SU-DHL-6 (cell line): Measurements from ENCODE around the gene CIBAR2.

ENCODE experiments used
- H2AFZ ChIP-seq: fragments of 200-600 bp; sonication (generic); 2 replicates; pipeline ENCODE4 v1.6.1; 2014; ENCODE audit warnings: low read depth, mild to moderate bottlenecking, moderate library complexity, mixed read lengths, antibody characterized with exemption, low read length; ENCODE audit not compliant: severe bottlenecking
- H3F3A ChIP-seq: fragments of 200-600 bp; shearing (Covaris generic); 2 replicates; pipeline ENCODE4 v1.6.0; 2016; ENCODE audit warnings: antibody characterized with exemption, mild to moderate bottlenecking; ENCODE audit not compliant: insufficient read depth
- H3K27ac ChIP-seq: fragments of 200-600 bp; sonication (generic); 2 replicates; pipeline ENCODE4 v1.5.1; 2016; ENCODE audit warnings: low read depth, mild to moderate bottlenecking, low read length, moderate library complexity, mixed read lengths
- H3K27me3 ChIP-seq: fragments of 200-600 bp; sonication (generic), shearing (Covaris generic); 2 replicates; pipeline ENCODE4 v1.6.0; 2014; ENCODE audit warnings: mild to moderate bottlenecking, low read length
- H3K36me3 ChIP-seq: fragments of 200-600 bp; sonication (generic); 2 replicates; pipeline ENCODE4 v1.6.1; 2014; ENCODE audit warnings: mild to moderate bottlenecking, low read length, mixed read lengths
- H3K4me2 ChIP-seq: fragments of 300-600, 200-600 bp; shearing (Covaris generic), sonication (generic); 2 replicates; pipeline ENCODE4 v1.6.0; 2014; ENCODE audit warnings: low read length, low read depth, mild to moderate bottlenecking; ENCODE audit not compliant: poor library complexity, severe bottlenecking
- H3K4me3 ChIP-seq: fragments of 200-600 bp; sonication (generic); 2 replicates; pipeline ENCODE4 v1.5.1; 2014; ENCODE audit warnings: antibody characterized with exemption, low read length, mild to moderate bottlenecking, mixed read lengths; ENCODE audit not compliant: insufficient read depth, poor library complexity, severe bottlenecking
- H3K79me2 ChIP-seq: fragments of 200-600 bp; sonication (generic); 2 replicates; pipeline ENCODE4 v1.6.1; 2014; ENCODE audit warnings: mild to moderate bottlenecking, low read length, moderate library complexity; ENCODE audit not compliant: insufficient read depth
- H3K9ac ChIP-seq: fragments of 200-600 bp; sonication (generic); 2 replicates; pipeline ENCODE4 v1.7.0; 2014; ENCODE audit warnings: mild to moderate bottlenecking, low read length
- H3K9me2 ChIP-seq: fragments of 200-600 bp; sonication (generic); replicated peaks from 2 replicates; pipeline ENCODE4 v1.6.1; 2014; ENCODE audit warnings: low read length; ENCODE audit not compliant: insufficient read depth
- H3K9me3 ChIP-seq: fragments of 200-600 bp; sonication (generic); 2 replicates; pipeline ENCODE4 v1.6.1; 2014; ENCODE audit warnings: low read length, mixed read lengths; ENCODE audit not compliant: insufficient read depth
- H4K20me1 ChIP-seq: fragments of 200-600 bp; sonication (generic); 2 replicates; pipeline ENCODE4 v1.6.1; 2014; ENCODE audit warnings: low read depth, mild to moderate bottlenecking, antibody characterized with exemption, low read length, moderate library complexity, mixed read lengths
- CTCF ChIP-seq: fragments of 200-600 bp; sonication (generic); IDR thresholded peaks from one replicate; pipeline ENCODE4 v1.5.1; 2017; ENCODE audit warnings: antibody characterized with exemption, mild to moderate bottlenecking, low read length, moderate library complexity; ENCODE audit not compliant: insufficient read depth, poor library complexity, severe bottlenecking
- EZH2phosphoT487 ChIP-seq: fragments of 200-600 bp; sonication (generic), shearing (Covaris generic); conservative IDR thresholded peaks from 2 replicates; pipeline ENCODE4 v1.6.1; 2018; ENCODE audit warnings: mild to moderate bottlenecking, antibody characterized with exemption, low read length, moderate library complexity, mixed read lengths

The CIBAR2 gene

GRCh38 chr16:85117418-85117817 lies 5.1 kb upstream of the CIBAR2 start:
- no peak overlapping the region for H3K4me3 ChIP-seq
- H3F3A ChIP-seq, result no peaks in the 10 kb centered on the region
- no peaks in the 10 kb centered on the region for H3K9me2 ChIP-seq
- H4K20me1 ChIP-seq, result no peaks in the 10 kb centered on the region
- no peaks in the 10 kb centered on the region for H3K79me2 ChIP-seq
- H3K27me3 ChIP-seq, result no peaks in the 10 kb centered on the region
- H2AFZ ChIP-seq, result no peak overlapping the region
- H3K4me2 ChIP-seq, result no peak overlapping the region
- TF ChIP-seq EZH2phosphoT487 (no peak), CTCF (no peak)
- no peaks in the 10 kb centered on the region for H3K36me3 ChIP-seq
- H3K9ac ChIP-seq, result no peak overlapping the region
- no peak overlapping the region for H3K27ac ChIP-seq
- no peaks in the 10 kb centered on the region for H3K9me3 ChIP-seq

GRCh38 chr16:85114909-85115567 lies 2.8 kb upstream of the CIBAR2 start:
- Histone ChIP-seq H3K4me2 (peak overlapping the region; percentile 31), H2AFZ (no peak overlapping the region), H3K9ac (no peak overlapping the region)

GRCh38 chr16:85113913-85114312 lies 1.6 kb upstream of the CIBAR2 start:
- H3K9me2 ChIP-seq, result no peaks in the 10 kb centered on the region
- no peak overlapping the region for H2AFZ ChIP-seq
- no peak overlapping the region for H3K4me3 ChIP-seq
- no peaks in the 10 kb centered on the region for H3K79me2 ChIP-seq
- no peak for TF ChIP-seq CTCF
- no peak for TF ChIP-seq EZH2phosphoT487
- no peak overlapping the region for H3K9ac ChIP-seq
- no peak overlapping the region for H3K27ac ChIP-seq
- no peaks in the 10 kb centered on the region for H3K27me3 ChIP-seq
- H3K36me3 ChIP-seq, result no peaks in the 10 kb centered on the region
- H3K4me2 ChIP-seq, result no peak overlapping the region
- H3K9me3 ChIP-seq, result no peaks in the 10 kb centered on the region
- no peaks in the 10 kb centered on the region for H3F3A ChIP-seq
- no peaks in the 10 kb centered on the region for H4K20me1 ChIP-seq

More at GRCh38 chr16:85114909-85115567, 2.8 kb upstream of the CIBAR2 start:
- Histone ChIP-seq H3K9me2 (no peaks in the 10 kb centered on the region), H3K4me3 (no peak overlapping the region), H3K27ac (no peak overlapping the region), H3K9me3 (no peaks in the 10 kb centered on the region), H4K20me1 (no peaks in the 10 kb centered on the region), H3K27me3 (no peaks in the 10 kb centered on the region), H3K36me3 (no peaks in the 10 kb centered on the region), H3K79me2 (no peaks in the 10 kb centered on the region), H3F3A (no peaks in the 10 kb centered on the region)
- TF ChIP-seq CTCF, result peak; percentile 96
- no peak for TF ChIP-seq EZH2phosphoT487
